Mesothelial cell of epicardium (in vitro differentiated cells): ENCODE results near the gene CTNNA3. TPM values are rescaled to one million over a fixed set of nuclear protein-coding genes. Genes with fewer than 3 reads are reported as not detected.

Experiments used
- DNase-seq, 2 experiments: peaks; one replicate each; pipeline ENCODE4 v3.0.0; 2021; ENCODE audit warnings: low spot score in 2 of 2; ENCODE audit not compliant: unreplicated experiment in 2 of 2
- H3K27ac Mint-ChIP-seq: 2 replicates; pipeline ENCODE4 v1.8.0; 2021; ENCODE audit warnings: mixed read lengths
- H3K27me3 Mint-ChIP-seq: 2 replicates; pipeline ENCODE4 v1.8.0; 2021; ENCODE audit warnings: low read depth, mixed read lengths
- H3K36me3 Mint-ChIP-seq: 2 replicates; pipeline ENCODE4 v1.8.0; 2021; ENCODE audit warnings: mixed read lengths
- H3K4me1 Mint-ChIP-seq: 2 replicates; pipeline ENCODE4 v1.8.0; 2021; ENCODE audit warnings: mixed read lengths
- H3K4me3 Mint-ChIP-seq: 2 replicates; pipeline ENCODE4 v1.8.0; 2021; ENCODE audit warnings: mild to moderate bottlenecking, moderate library complexity, mixed read lengths
- H3K9me3 Mint-ChIP-seq: 2 replicates; pipeline ENCODE4 v1.8.0; 2021; ENCODE audit warnings: mixed read lengths
- CTCF ChIP-seq: fragments of 200-600 bp; sonication (generic); IDR thresholded peaks from one replicate; pipeline ENCODE4 v1.5.0; 2021; ENCODE audit warnings: antibody characterized with exemption; ENCODE audit not compliant: unreplicated experiment
- total RNA-seq: library from RNA; stranded (reverse); gene quantifications from 3 replicates; pipeline ENCODE4 v1.2.1, GENCODE V29; 2021

CTNNA3 gene
- total RNA-seq, 1 donor from 2014 or later, result 14.2 TPM

DNA sequence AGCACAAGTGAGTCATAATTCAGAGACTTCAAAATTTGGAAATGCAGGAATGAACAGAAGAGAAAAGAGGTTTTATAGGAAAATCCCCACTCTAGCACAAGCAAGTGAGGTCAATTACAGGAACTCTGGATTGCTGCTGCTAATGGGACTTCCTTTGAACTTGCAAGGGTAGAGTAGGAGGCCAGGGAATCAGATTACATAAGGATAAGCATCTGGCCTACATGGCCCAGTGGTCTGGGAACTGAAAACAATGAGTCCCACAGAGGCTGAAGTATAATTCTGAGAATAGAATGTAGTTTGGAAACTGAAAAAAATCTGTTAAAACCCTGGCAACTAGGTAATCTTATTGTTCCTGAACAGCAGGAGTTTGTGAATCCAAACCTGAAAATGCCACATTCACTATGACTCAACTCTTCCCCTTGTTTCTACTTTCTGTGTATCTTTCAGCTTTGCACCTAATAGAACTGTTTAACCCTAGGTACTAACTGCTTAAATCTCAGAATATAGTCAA, 66.5 kb downstream of the CTNNA3 start:
- no peak for TF ChIP-seq CTCF
- no peaks in the 10 kb centered on the region for H3K27me3 Mint-ChIP-seq
- no peak for DNase-seq
- peaks cover 4% of the 10 kb centered on the region for H3K9me3 Mint-ChIP-seq
- H3K27ac Mint-ChIP-seq, result no peak overlapping the region
- no peak overlapping the region for H3K4me3 Mint-ChIP-seq
- peaks cover 8% of the 10 kb centered on the region for H3K4me1 Mint-ChIP-seq
- H3K36me3 Mint-ChIP-seq, result no peaks in the 10 kb centered on the region

- Mint-ChIP-seq H3K27ac (no peak overlapping the region), H3K4me1 (peaks cover 5% of the 10 kb centered on the region), H3K9me3 (peaks cover 8% of the 10 kb centered on the region), H3K36me3 (no peaks in the 10 kb centered on the region), H3K27me3 (no peaks in the 10 kb centered on the region), H3K4me3 (no peak overlapping the region)
- TF ChIP-seq CTCF, result no peak
- DNase-seq, result no peak
These were observed 73.0 kb downstream of the CTNNA3 start for GRCh38 chr10:67622984-67623383.

DNA sequence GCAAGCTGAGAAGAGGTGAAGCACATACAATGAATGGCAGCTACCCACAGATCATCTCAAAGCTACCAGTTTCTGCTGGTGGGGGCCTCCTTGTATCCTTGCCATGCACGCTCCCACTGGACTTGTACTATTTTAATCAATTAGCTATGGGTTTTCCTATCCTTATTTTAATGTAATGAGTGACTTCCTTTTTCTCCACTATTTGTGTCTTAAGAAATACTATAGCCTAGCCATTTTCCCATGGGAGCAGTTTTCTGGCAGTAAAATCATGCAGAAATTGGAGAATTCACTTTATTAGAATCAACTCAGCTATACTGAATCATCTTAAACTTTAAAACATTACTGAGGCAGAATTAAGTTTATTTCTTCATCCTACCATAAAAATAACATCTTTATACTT, 73.5 kb downstream of the CTNNA3 start:
- Mint-ChIP-seq H3K4me1 (peaks cover 5% of the 10 kb centered on the region), H3K27ac (no peak overlapping the region), H3K4me3 (no peak overlapping the region), H3K36me3 (no peaks in the 10 kb centered on the region), H3K27me3 (no peaks in the 10 kb centered on the region), H3K9me3 (peaks cover 8% of the 10 kb centered on the region)
- TF ChIP-seq CTCF, result no peak
- no peak for DNase-seq

- no peak overlapping the region for H3K27ac Mint-ChIP-seq
- no peak for TF ChIP-seq CTCF
- H3K4me3 Mint-ChIP-seq, result no peak overlapping the region
- peaks cover 5% of the 10 kb centered on the region for H3K4me1 Mint-ChIP-seq
- peaks cover 8% of the 10 kb centered on the region for H3K9me3 Mint-ChIP-seq
- DNase-seq, result no peak
- no peaks in the 10 kb centered on the region for H3K27me3 Mint-ChIP-seq
- H3K36me3 Mint-ChIP-seq, result no peaks in the 10 kb centered on the region
These were observed 74.2 kb downstream of the CTNNA3 start for GRCh38 chr10:67621834-67622233.

DNA sequence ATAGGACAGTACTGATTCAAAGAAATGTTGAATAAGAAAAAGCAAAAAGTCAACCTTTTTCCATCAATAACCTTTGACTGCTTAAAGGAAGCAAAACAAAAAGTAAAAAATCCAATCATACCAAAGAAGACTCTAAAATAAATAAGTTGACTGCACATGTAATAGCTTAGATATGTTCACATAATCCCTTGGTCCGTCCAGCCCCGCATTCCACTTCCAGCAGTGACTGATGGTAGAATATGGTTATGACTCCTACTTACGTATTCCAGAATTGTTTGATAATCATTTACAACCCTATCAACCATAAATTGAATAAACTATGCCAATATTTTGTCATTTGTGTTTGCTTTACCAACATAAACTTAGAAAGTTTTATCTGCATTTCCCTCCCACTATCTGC, 77.9 kb downstream of the CTNNA3 start:
- TF ChIP-seq CTCF, result no peak
- peaks cover 4% of the 10 kb centered on the region for H3K9me3 Mint-ChIP-seq
- H3K4me3 Mint-ChIP-seq, result no peak overlapping the region
- H3K36me3 Mint-ChIP-seq, result no peaks in the 10 kb centered on the region
- H3K27ac Mint-ChIP-seq, result no peak overlapping the region
- DNase-seq, result no peak
- H3K4me1 Mint-ChIP-seq, result peaks cover 5% of the 10 kb centered on the region
- H3K27me3 Mint-ChIP-seq, result no peaks in the 10 kb centered on the region
